Heart left ventricle (tissue), 16 donors: Measurements from ENCODE around the gene TNS4. TPM values are rescaled to one million over a fixed set of nuclear protein-coding genes. Genes with fewer than 3 reads are reported as not detected.

Experiments used
- ATAC-seq, 4 donors: fragments of 200-7000 bp; cut with Tn5 transposase; one replicate each; pipeline ENCODE4 v1.9.1; 2020 to 2022; ENCODE audit warnings: moderate library complexity in 4 of 4, mild to moderate bottlenecking in 3 of 4, moderate number of reproducible peaks in 1 of 4
- DNase-seq, 5 donors: peaks; one replicate each; pipeline ENCODE4 v3.0.0-alpha.2; 2020
- H3K27ac ChIP-seq, 12 donors: fragments of 200-600 bp; sonication (generic) in 4 of 12; one replicate each; pipeline versions ENCODE4 v1.5.0 to v1.8.0; 2016 to 2022; ENCODE audit warnings: mild to moderate bottlenecking in 2 of 12
- H3K27me3 ChIP-seq, 9 donors: fragments of 200-600 bp; sonication (generic) in 2 of 9; one replicate each; pipeline versions ENCODE4 v1.5.1 to v1.8.0; 2016 to 2022; ENCODE audit warnings: mild to moderate bottlenecking in 3 of 9
- H3K36me3 ChIP-seq, 9 donors: fragments of 200-600 bp; sonication (generic) in 2 of 9; one replicate each; pipeline versions ENCODE4 v1.5.0 to v1.8.0; 2018 to 2022; ENCODE audit warnings: mild to moderate bottlenecking in 2 of 9
- H3K4me1 ChIP-seq, 12 donors: fragments of 200-600 bp; sonication (generic) in 4 of 12; one replicate each; pipeline versions ENCODE4 v1.5.0 to v1.8.0; 2016 to 2022; ENCODE audit warnings: mild to moderate bottlenecking in 3 of 12
- H3K4me3 ChIP-seq, 12 donors: fragments of 200-600 bp; sonication (generic) in 4 of 12; one replicate each; pipeline versions ENCODE4 v1.5.0 to v1.8.0; 2017 to 2022; ENCODE audit warnings: mild to moderate bottlenecking in 9 of 12, moderate library complexity in 4 of 12
- H3K9me3 ChIP-seq, 12 donors: fragments of 200-600 bp; sonication (generic) in 4 of 12; one replicate each; pipeline versions ENCODE4 v1.5.0 to v1.8.0; 2016 to 2022; ENCODE audit warnings: mild to moderate bottlenecking in 1 of 12
- POLR2A ChIP-seq, 2 donors: fragments of 450-650 bp; IDR thresholded peaks; one replicate each; pipeline ENCODE4 v1.6.1; 2017; ENCODE audit warnings: antibody characterized with exemption in 2 of 2, mild to moderate bottlenecking in 2 of 2, moderate library complexity in 2 of 2
- WGBS, 4 donors: extraction: QIAGEN DNeasy Blood & Tissue Kit in 2 of 4; methylation state at CpG; one replicate each; pipeline versions ENCODE4 v1.1.5 to v1.1.7; 2013 to 2018; 5-methylcytosine and 5-hydroxymethylcytosine counted together
- intact Hi-C, 10 donors: fragments of 100-400 bp; cut with DNase I; formaldehyde crosslinking; loops; one replicate each; pipeline versions ENCODE4 v1.11.1 to v1.14.2; 2022
- polyA plus RNA-seq, 2 donors: library from polyadenylated mRNA; stranded (reverse); fragments of 200-250 nt; gene quantifications; one replicate each; pipeline ENCODE4 v1.2.3, GENCODE V29; 2013
- total RNA-seq, 9 donors: library from RNA; depleted of rRNA in 2 of 9; stranded (reverse); fragments of >200 nt in 2 of 9; fragmentation: NEBNext Ultra II Directional in 3 of 9; extraction: Animal tissue kit (Norgen Biotek cat#: 25700) in 3 of 9; gene quantifications; one replicate each; pipeline versions ENCODE4 v1.1.0 to v1.2.4, GENCODE V29; 2016 to 2023
- TF ChIP-seq, protein P1 (sequence below), 12 donors: fragments of 200-600 bp; sonication (generic) in 4 of 12; IDR thresholded peaks; one replicate each; pipeline versions ENCODE4 v1.5.0 to v1.8.0; 2018 to 2022; ENCODE audit warnings: antibody characterized with exemption in 12 of 12, mild to moderate bottlenecking in 5 of 12
- donor health status: ischemic (EF 13 %, LVEDD 7.1; RV severe dilation, severe dysfunction).
- donor health status: healthy with polysubstance abuse.
- donor health status: DM: no; HTN: yes; CAD: no.
- donor health status: DM: no; HTN: no; CAD: no.
- donor health status: ischemic (EF 25% LVEDD 6.9; RV normal size, moderate dysfunction).
- donor health status: ischemic (EF 25% LVEDD 5.7; RV mildly dilated, moderate dysfunction).
- donor health status: healthy.
- donor health status: DM: yes; HTN: yes; CAD: no.
- donor health status: ischemic (EF 35%, LVEDD 5.7; RV mildly dilated, moderate dysfunction).
- donor health status: nonischemic (EF 11% LVEDD 7.7; RV severe dilation, severe dysfunction).
- donor health status: DM: yes; HTN: yes; CAD: no.
- donor health status: PGD.
- donor health status: ischemic (EF 29% LVEDD 5.4; RV normal size, mild dysfunction).
- donor health status: nonischemic (EF 23%, LVEDD 6.1; RV moderate dilation, normal function).

TNS4 gene
- total and polyA plus RNA-seq, 11 donors = 0.16 to 0.91 TPM; not detected in 9

DNA sequence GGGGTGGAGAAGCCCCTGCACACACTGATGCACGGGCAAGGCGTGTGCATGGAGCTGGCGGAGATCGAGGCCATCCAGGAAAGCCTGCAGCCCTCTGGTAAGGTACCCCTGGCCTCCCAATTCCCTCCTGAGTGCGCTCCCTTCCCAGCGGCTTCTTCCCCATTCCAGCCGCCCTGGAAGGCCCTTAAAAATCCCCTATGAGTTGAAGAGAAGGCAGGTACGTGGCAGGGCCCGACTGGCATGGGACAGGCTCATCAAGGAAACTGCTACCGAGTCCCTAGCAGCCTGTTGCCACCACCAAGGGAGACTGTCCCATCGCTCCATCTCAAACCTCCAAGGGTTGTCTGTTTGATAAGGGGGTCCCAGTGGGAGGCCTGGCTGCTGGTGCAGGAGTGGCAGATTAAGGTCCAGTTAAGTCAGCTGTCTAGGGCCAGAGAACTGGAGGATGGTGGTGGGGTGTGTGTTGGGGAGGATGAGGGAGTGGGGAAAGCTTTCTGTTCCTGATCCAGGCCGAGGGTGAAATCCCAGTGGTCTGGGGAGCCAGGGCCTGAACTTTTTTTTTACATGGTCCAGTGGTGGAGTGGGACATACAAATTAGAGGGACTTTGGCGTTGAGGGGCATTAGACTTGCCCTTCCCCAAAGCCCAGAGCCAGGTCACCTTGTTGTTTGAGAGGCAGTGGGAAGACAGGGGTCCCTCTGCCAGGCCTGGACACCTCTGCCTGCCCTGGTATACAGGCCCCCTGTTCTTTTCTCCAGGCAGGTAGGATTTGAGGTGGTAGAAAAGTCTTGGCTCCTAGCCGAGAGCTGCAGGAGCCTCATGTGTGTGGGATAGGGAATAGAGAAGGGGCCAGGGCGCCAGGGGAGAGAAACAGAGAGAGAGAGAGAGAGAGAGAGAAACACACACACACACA lies 57.2 kb downstream of the TNS4 start:
- Histone ChIP-seq H3K27ac (peak overlapping the region; percentile 86 to 98 (median 96)), H3K36me3 (no peaks in the 10 kb centered on the region), H3K9me3 (no peaks in the 10 kb centered on the region), H3K4me1 (peaks cover 0 to 61% (median 44%) of the 10 kb centered on the region in 12 donors), H3K27me3 (no peaks in the 10 kb centered on the region), H3K4me3 (peak overlapping the region; percentile 46 to 92 (median 74))
- intact Hi-C loops = loop anchor here in 9 of 10 donors (1.0 to 5.0 kb wide), 10 partner anchors 33 to 118 kb away; no protein-coding TSS in a partner anchor
- DNase-seq = peak in 1 of 5 donors; percentile 55
- WGBS, 4 donors = 22 to 42% (median 35%) methylated on average over 4 to 15 of the region's 15 CpGs
- TF ChIP-seq POLR2A (IDR thresholded peaks at IDR 0.05) = no peak
- TF ChIP-seq, protein P1, sequence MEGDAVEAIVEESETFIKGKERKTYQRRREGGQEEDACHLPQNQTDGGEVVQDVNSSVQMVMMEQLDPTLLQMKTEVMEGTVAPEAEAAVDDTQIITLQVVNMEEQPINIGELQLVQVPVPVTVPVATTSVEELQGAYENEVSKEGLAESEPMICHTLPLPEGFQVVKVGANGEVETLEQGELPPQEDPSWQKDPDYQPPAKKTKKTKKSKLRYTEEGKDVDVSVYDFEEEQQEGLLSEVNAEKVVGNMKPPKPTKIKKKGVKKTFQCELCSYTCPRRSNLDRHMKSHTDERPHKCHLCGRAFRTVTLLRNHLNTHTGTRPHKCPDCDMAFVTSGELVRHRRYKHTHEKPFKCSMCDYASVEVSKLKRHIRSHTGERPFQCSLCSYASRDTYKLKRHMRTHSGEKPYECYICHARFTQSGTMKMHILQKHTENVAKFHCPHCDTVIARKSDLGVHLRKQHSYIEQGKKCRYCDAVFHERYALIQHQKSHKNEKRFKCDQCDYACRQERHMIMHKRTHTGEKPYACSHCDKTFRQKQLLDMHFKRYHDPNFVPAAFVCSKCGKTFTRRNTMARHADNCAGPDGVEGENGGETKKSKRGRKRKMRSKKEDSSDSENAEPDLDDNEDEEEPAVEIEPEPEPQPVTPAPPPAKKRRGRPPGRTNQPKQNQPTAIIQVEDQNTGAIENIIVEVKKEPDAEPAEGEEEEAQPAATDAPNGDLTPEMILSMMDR (IDR thresholded peaks at IDR 0.05) = peak in 1 of 12 donors; percentile 2
- ATAC-seq = no peak

DNA sequence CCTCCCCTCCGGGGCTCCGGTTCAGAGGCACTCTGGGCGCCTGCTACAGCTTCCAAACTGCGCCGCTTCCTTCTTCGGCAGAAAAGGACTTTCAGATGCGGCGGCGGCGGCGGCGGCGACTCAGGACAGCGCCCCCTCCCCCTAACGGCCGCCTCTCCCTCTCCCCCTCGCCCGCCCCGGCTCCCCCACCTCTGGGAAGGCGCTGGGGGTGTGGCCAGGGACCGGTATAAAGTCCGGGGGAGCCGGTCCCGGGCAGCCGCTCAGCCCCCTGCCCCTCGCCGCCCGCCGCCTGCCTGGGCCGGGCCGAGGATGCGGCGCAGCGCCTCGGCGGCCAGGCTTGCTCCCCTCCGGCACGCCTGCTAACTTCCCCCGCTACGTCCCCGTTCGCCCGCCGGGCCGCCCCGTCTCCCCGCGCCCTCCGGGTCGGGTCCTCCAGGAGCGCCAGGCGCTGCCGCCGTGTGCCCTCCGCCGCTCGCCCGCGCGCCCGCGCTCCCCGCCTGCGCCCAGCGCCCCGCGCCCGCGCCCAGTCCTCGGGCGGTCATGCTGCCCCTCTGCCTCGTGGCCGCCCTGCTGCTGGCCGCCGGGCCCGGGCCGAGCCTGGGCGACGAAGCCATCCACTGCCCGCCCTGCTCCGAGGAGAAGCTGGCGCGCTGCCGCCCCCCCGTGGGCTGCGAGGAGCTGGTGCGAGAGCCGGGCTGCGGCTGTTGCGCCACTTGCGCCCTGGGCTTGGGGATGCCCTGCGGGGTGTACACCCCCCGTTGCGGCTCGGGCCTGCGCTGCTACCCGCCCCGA lies 58.0 kb downstream of the TNS4 start, which contains the start of gene IGFBP4:
Gene IGFBP4 (plus strand): TSS at position 255 of the 792 bp plus-strand sequence. CDS start 286 bp downstream, at position 541.
- intact Hi-C loops = loop anchor here in 9 of 10 donors (1.0 to 5.0 kb wide), 10 partner anchors 33 to 119 kb away; no protein-coding TSS in a partner anchor
- Histone ChIP-seq H3K9me3 (no peaks in the 10 kb centered on the region), H3K4me1 (peaks cover 0 to 53% (median 35%) of the 10 kb centered on the region in 12 donors), H3K27me3 (no peaks in the 10 kb centered on the region), H3K27ac (peak within 1 kb of the TSS; percentile 86 to 98 (median 96)), H3K4me3 (peak within 1 kb of the TSS; percentile 46 to 92 (median 74)), H3K36me3 (no peaks in the 10 kb centered on the region)
- peak in 1 of 2 donors; percentile 62 for TF ChIP-seq POLR2A (IDR thresholded peaks at IDR 0.05)
- TF ChIP-seq, protein P1 (IDR thresholded peaks at IDR 0.05) = peak in 11 of 12 donors; percentile 12 to 56 (median 38)
- DNase-seq (peak; percentile 83 to 92 (median 87)), ATAC-seq (peak; percentile 55 to 77 (median 68))
- WGBS, 4 donors = 0 to 1% (median 1%) methylated on average over 2 to 98 of the region's 98 CpGs

DNA sequence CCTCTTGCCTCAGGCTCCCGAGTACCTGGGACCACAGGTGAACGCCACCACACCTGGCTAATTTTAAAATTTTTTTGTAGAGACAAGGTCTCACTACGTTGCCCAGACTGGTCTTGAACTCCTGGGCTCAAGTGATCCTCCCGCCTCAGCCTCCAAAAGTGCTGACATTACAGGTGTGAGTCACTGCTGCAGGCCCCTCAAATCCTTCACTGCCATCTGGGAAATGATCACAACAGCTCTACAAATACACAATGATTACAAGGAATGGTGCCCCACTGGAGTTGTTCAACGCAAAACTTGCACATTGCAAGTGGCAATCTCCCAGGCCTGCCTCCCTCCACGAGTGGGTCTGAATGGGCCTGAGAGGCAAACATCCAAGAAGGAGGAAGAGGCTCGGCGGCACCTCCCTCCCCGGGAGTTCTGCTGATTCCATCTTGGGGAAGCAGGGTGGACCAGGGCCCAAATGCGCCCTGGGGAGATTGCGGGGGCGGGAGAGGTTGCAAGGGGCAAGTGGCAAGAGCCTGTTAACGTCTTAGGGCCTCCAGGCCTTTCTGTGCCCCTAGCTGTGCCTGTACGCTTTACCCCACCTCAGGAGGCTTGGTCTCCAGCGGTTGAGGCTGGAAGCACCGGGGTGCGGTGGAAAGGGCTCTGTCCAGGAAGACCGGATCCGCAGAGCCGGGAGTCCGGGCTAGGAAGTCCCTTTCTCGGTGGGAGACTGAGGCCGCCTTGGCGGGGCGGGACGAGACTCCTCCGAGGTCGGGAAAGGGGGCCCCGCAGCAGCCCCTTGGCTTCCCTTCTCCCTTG lies 58.8 kb downstream of the TNS4 start:
- Histone ChIP-seq H3K36me3 (no peaks in the 10 kb centered on the region), H3K4me3 (peak overlapping the region; percentile 46 to 92 (median 74)), H3K9me3 (no peaks in the 10 kb centered on the region), H3K4me1 (peaks cover 0 to 48% (median 28%) of the 10 kb centered on the region in 12 donors), H3K27me3 (no peaks in the 10 kb centered on the region), H3K27ac (peak overlapping the region; percentile 86 to 98 (median 96))
- WGBS, 4 donors = 30 to 51% (median 40%) methylated on average over 29 of the region's 29 CpGs
- ATAC-seq (peak; percentile 6 to 37 (median 26)), DNase-seq (peak; percentile 50 to 85 (median 71))
- TF ChIP-seq, protein P1 (IDR thresholded peaks at IDR 0.05) = no peak
- TF ChIP-seq POLR2A (IDR thresholded peaks at IDR 0.05) = no peak
- intact Hi-C loops = loop anchor here in 9 of 10 donors (1.0 to 5.0 kb wide), 10 partner anchors 34 to 120 kb away; no protein-coding TSS in a partner anchor
